A673 (cell line): Measurements from ENCODE around the gene SAMD14.

Experiments used
- CTCF ChIP-seq: fragments of 300-800, 200-600 bp; sonication (generic); conservative IDR thresholded peaks from 2 replicates; pipeline ENCODE4 v1.5.1; 2017; ENCODE audit warnings: low read depth, mild to moderate bottlenecking, antibody characterized with exemption, low read length, moderate library complexity, mixed read lengths
- EZH2 ChIP-seq: fragments of 200-600 bp; sonication (generic); IDR thresholded peaks from 2 replicates; pipeline ENCODE4 v1.6.1; 2017; ENCODE audit warnings: borderline replicate concordance, low read depth, mild to moderate bottlenecking, mixed read lengths, antibody characterized with exemption, low read length; ENCODE audit not compliant: poor library complexity, severe bottlenecking

GRCh38 chr17:50118828-50119218 lies 11.1 kb downstream of the SAMD14 start:
- TF ChIP-seq CTCF (no peak), EZH2 (no peak)
